ENCODE results near the gene CALM3. TPM values are rescaled to one million over a fixed set of nuclear protein-coding genes. Genes with fewer than 3 reads are reported as not detected.
A peak's percentile ranks its signal among the peaks of the same experiment; 100 is the strongest.

Gene CALM3
- polyA plus RNA-seq, 5 donors, result 341 to 478 (median 376) TPM

DNA sequence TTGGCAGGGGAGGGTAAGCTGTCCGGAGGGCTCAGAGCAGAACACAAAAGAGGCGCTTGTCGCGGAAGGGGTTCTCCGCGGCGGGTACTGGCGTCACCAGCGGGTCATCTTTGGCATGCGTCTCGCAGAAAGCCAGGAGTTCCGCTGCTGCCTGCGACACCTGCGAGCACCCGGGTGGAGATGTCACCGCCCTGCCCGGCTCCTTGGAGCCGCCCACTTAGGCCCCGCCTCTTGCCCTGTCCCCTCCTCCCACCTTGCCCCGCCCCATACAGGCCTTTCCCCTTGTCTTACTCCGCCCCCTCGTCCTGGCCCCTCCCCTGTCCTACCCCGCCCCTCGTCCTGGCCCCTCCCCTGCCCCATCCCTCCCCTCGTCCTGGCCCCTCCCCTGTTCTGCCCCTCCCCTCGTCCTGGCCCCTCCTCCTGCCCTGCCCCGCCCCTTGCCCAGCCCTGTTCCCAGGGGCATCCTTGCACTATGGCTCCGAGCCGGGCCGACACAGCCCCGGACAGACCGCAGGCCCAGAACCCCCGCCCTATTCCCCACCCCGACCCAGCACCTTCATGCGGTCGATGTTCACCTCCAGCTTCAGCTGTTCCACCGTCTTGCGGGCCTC is 33.0 kb downstream of the CALM3 start:
- no peak for DNase-seq

DNA sequence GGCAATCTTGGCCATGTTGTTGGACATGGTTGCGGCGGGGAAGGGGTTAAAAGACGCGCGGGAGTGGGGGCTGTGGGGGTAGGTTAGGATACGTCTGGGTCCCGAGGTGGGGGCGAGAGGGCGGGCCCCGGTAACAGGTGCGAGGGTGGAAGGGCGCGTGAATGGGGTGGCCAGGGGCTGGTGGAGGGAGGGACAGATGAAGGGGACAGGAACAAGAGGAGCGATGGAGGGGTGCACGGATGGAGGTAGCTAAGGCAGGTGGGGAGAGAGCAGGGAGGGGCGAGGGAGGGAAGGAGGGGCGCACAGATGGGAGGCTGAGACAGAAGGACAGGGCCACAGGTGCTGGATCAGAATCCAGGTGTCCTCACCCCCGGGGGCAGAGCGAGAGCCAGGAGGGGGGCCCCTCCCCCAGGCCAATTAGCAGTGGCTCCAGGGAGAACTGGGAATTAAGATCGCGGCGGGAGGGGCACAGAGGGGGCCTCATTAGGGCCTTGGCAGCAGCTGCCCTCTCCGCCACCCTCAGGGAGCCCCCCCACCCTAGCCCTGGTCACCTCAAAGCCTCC is 33.6 kb downstream of the CALM3 start:
- DNase-seq, result no peak

DNA sequence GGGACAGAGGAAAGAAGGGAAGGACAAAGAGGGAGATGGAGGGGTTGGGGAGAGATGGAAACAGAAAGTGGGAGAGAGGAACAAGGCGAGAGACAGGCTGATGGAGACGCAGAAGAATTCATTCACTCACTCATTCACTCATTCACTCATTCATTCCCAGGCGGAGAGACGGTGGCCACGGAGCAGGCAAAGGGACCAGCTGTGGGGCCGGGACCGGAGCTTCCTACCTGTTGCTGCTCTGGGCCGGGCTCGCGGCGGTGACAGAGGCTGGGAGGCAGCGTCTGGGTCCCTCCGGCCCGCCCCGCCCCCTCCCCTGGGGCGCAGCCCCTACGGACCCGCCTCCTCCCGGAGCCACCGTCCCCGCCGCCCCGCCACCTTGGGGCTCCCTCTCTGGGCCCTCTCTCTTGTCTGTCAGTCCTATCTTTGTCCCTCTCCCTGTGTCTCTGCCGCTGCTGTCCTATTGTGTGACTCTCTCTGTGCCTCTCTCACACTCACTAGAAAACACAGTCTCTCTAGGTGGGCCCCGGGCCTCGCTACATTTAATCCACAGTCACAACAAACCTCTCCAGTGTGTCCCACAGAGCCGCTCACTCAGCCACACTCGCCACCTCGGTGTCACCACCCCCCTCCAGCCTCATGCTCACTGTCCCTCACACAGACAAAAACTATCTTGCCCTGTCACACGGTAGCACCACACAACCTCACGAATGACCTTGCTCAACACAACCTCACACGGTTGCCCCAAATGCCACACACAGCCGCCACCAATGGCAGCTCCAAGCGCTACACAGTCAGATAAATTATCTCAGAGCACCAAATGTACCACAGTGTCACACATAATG is 35.0 kb downstream of the CALM3 start, which contains the start of gene GNG8:
Gene GNG8, minus strand, starts transcription at position 283 of the 842 bp plus-strand sequence. CDS start 1,520 bp downstream, outside the sequence.
- DNase-seq, result no peak

DNA sequence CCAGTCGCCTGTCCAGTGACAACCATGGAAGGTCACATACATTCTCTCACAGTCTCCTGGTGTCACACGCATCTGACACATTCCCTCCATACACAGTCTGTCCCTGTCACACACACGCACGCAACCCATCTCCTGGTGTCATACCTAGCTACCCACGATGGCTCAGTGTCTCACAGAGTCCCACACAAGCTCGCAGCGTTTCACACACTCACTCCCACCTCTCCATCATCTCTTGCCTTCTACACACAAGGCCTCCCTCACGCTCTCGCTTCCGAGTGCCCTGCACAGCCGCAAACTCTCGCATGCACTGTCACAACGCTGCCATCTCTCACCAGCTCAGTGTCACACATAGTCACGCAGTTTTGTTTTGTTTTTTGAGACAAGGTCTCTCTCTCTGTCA is 36.1 kb downstream of the CALM3 start:
- DNase-seq, result no peak

DNA sequence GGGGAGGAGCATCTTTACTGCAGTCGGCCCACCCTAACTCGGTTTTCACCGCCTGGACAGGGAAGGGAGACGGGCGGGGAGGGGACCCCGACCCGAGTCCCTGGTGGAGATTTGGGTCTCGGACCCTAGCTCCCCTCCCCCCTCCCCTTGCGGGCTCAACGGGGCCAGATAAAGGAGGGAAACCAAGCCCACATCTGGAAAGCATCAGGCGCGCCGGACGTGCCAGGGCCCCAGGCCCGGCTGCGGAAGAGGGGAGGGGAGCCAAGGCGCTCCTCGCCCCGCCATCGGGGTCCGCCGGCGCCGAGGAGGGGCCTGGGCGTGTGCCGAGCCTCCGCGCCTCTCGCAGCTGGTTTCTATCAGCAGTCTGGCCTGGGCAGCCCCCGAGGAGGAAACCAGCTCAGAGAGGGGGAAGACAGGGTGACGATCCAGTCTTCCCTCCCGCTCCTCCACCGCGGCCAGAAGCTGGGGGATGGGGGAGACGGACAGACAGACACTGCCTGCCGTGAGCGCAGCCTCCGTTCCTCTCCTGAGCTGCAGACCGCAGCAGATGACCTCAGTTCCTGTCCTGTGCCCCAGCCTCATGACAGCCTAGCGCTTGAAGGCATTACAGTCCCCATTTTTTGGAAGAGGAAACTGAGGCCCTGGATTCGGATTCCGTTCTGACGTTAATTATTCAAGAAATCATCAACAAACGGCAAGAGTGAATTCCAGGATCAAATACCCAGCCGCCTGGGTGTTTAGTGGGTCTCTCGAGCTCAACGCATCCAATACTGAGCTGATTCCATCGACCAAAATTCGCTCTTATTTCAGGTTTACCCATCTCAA is 38.4 kb downstream of the CALM3 start:
- DNase-seq, result peak; percentile 97

DNA sequence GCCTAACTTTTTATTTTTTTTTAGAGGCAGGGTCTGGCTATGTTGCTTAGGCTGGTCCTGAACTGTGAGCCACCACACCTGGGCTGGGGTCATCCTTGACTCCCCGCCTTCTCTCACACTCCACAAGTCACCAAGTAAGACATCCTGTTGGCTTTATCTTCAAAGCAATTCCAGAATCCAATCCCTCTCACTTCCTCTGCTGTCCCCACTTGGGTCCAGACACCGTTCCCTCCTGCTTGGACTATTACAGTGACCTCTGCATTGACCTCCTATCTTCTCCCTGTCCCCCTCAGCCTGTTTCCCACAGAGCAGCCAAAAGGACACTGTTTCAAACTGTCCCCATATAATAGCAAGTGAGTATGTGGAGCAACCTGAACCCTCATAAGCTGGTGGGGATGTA is 39.5 kb downstream of the CALM3 start:
- no peak for DNase-seq

DNA sequence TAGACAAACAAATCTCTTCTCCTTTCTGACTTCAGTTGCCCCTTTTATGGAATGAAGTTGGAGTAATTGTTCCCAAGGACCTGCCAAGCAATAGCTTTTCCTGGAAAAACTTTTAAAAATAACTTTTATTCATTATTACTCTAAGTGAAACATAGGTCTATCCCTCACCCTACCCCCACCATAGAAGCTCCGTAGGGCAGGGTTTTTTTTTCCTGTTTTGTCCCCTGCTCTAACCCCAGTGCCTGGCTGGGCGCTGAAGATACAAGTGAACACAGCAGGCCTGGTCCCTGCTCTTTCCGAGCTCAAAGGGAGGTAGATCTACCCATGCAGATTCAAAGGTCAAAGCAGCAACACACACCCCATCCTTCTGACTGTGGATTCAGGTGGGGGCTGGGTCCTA is 43.6 kb downstream of the CALM3 start:
- no peak for DNase-seq

DNA sequence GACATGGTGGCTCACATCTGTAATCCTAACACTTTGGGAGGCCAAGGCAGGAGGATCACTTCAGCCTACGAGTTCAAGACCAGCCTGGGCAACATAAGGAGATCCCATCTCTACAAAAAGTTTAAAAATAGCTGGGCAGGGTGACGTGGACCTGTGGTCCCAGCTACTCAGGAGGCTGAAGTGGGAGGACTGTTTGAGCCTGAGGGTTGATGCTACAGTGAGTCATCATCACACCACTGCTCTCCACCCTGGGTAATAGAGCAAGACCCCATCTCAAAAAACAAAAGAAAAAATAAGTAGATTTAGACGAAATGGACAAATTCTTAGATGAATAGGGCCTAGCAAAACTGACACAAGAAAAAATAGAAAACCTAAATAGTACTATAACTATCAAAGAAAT is 45.3 kb downstream of the CALM3 start:
- no peak for DNase-seq

DNA sequence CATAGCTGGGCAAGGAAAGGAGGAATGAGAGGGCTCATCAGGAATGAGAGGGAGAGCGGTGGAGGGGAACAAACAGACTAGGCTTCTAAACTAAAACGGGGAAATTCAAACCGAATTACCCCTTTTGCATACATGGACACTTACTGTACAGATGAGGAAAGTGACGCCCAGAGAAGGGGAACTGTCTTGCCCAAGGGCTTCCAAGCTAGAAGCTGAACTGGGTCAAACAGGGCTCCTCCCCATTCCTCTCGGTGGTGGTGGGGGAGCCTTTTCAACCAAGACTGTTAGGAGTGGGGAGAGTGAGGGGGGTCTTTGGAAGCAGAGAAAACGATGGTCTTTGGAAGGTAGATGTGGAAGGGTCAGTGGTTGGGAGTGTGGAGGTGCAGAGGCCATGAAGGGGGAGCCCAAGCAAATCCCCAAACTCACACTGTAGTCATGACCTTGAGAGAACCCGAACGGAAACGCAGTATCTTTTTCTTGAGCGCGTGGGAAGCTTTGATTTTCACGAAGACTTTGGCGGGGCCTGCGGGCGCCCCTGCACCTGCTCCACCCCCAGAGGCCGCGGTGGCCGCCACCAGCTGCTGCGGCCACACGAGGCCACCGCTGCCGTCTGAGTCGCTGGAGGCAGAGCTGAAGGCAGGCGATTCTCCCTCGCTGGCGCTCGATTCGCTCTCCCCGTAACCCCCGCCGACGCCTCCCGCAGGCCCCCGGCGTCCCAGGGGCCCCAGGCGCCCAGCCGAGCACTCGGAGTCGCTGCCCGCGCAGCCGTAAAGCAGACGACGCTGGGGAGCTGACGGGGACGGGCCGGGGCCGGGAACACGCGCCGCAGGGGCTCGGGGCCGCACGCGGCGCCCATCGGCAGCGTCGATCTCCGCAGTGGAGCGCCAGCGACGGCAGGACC is 47.2 kb downstream of the CALM3 start:
- DNase-seq, result no peak

DNA sequence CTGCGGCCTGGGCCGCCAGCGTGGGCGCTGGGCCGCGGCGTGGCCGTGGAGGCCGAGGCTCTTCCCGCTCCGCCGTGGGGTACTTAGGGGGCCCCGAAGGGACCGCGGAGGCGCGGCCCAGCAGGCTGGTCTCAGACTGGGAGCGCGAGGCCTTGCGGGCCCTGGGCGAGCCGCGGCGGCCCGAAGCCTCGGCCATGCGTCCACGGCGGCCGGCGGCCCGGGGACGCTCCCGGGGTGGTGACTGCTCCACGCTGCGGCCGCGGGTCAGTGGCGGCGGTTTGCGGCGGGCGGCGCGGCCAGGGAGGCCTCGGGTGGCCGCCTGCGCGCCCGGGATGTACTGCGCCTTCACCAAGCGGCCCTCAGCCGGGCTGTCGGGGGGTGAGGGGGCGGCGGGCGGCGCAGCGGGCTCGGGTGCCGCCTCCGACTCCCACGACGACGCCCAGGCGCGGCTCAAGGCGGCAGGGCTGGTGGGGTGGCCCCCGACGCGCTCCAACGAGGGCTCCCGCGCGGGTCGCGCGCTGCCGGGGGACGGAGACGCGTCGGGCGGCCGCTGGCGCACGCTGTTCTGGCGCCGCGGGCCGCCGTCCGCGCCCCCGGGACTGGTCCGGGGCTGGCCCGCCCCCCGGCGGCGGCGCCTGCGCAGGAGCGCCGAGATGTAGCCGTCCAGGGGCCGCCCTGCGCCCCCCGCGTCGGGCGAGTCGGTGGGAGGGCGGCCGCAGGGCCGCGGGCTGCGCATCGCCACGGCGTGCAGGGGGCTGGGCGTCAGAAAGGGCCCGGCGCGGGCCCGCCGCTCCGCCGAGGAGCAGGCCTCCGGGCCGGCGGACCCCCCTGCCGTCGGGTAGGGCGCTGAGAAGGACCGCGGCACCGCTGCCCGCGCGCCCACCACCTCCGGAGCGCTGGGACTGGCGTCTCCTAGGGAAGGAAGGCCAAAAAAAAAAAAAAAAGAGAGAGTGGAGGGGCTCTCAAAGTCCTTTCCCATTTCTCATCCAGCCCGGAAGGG is 48.1 kb downstream of the CALM3 start:
- DNase-seq, result no peak

DNA sequence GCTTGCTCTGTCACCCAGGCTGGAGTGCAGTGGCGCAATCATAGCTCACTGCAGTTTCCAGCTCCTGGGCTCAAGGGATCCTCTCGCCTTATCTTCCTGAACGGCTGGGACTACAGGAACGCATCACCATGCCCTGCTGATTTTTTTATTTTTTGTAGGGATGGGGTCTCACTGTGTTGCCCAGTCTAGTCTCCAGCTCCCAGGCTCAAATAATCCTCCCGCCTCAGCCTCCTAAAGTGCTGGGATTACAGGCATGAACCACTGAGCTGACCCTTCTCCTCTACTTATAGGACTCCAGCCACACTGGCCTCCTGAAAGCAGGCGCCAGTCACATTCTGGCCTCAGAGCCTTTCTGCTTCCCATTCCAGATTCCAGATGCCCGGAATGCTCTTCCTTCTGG is 49.3 kb downstream of the CALM3 start:
- DNase-seq, result no peak

DNA sequence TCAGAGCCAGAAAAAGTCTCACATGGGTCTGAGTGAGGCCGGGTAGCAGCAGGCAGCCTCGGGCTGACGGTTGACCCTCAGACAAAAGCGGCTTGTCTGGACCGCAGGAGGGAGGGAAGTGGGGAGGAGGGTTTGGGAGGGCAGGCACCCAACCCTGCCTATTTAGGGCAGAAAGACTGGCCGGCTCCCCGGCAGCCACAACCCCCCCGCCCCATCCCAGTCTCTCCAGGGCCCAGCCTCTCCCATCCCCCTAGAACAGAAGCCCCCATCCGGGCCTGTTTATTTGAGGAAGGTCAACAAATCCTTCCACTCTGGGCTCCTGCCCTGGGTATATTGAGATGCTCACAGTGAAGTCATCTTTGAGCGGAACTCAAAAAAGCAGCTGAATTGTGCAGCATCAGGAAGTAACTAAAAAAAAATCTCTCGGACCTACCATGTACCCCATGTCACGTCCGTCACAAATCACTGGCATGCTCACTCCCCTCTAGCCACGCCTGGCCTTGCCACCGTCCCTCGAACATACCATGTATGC is 53.6 kb downstream of the CALM3 start:
- peak; percentile 38 to 44 for DNase-seq

DNA sequence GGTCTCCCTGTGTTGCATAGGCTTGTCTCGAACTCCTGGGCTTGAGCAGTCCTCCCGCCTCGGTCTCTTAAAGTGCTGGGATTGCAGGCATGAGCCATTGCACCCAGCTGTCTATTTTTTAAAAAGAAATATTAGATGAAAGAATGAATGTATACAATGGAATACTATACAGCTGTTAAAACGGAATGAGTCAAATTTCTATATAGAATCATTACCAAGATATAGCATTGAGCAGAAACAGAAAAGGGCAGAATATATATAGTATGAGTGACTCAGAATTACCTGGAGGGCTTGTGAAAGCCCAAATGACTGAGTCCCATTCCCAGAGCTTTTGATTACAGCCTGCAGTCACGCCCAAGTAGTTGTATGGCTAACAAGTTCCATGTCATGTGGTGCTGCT is 55.4 kb downstream of the CALM3 start:
- DNase-seq, result no peak

DNA sequence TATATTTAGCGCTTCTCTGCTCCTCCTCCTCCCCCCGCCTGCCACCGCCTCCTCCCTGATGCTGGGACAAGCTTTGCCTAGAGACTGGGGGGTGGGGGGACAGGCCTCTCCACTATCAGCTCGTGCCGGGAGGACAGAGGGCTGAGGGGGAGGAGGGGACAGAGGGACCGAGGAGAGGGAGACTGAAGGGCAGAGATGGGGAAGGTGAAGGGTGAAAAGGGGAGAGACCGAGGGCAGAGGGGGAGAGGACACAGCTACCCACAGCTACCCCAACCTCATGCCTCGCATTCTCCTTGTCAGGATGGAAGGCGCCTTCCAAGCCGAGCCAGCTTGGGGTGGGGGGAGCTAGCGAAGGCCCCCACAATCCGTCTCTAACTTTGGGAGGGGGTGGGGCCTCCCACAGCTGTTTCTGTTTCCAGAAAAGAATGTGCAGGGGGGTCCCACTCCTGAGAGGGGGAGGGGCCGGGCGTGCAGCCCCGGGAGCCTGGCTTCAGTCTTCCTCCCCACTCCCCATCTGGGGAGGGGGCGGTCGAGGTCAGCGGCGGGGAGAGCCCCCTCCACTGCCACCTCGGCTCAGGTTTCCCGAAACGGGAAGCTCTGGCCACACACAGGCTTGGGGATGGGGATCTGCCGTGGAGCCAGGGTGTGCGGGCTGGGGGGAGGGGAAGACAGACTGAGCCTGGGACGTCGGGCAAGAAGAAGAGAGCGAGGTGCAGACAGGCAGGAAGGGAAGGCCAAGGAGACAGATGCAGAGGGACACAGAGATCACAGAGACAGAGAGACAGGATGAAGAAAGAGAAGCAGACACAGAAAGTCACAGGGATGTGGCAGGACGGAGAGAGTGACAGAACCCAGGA is 58.2 kb downstream of the CALM3 start:
- peak; percentile 74 to 78 for DNase-seq

DNA sequence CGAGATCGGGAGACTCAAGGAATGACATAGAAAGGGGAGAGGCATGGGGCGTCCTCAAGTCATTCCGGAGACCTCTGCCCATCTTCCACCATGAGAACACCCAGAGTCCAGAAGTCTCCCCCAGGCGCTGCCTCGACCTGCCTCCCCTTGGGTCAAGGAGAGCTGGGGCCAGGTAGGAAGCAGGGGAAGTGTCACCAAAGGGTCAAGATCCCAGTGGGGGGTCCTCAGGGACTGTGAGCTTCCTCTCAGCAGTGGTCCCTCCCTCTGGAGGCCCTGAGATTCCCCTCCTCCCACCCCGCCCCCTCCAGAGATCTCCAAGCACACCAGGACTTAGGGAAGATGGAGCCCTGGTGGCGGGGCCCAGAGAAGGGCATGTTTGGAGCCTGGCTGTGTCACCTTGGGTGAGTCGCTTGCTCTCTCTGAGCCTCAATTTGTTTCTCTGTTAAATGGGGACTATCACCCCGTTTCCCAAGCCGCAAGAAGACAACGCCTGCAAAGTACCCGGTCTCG is 58.9 kb downstream of the CALM3 start:
- peak; percentile 74 to 82 for DNase-seq
